NOMO-1 (cell line): ENCODE measurements around the gene BPHL.
"Not testable (repeated sequence)": the region's sequence is repeated elsewhere in the genome, so short reads cannot be mapped to it uniquely, and the experiment has no call there.

Source experiments
- DNase-seq, 2 experiments: peaks; one replicate each; lab custom pipeline; 2025; ENCODE audit not compliant: unreplicated experiment in 2 of 2; lab: John Stamatoyannopoulos, UW

BPHL gene

GRCh38 chr6:3176562-3177355 lies 58.2 kb downstream of the BPHL start:
- peak; percentile 20 to 47 for DNase-seq

GRCh38 chr6:3178666-3179065 lies 60.2 kb downstream of the BPHL start:
- not testable (repeated sequence) for DNase-seq

GRCh38 chr6:3179945-3180344 lies 61.4 kb downstream of the BPHL start:
- not testable (repeated sequence) for DNase-seq

GRCh38 chr6:3181105-3181504 lies 62.6 kb downstream of the BPHL start:
- no peak for DNase-seq

- DNase-seq: no peak
Measured at GRCh38 chr6:3183066-3183465, 64.6 kb downstream of the BPHL start.

- no peak for DNase-seq
Measured at GRCh38 chr6:3186974-3187382, 68.5 kb downstream of the BPHL start.

- no peak for DNase-seq
Measured at GRCh38 chr6:3188262-3188661, 69.8 kb downstream of the BPHL start.

- DNase-seq: not testable (repeated sequence)
Measured at GRCh38 chr6:3189192-3189591, 70.7 kb downstream of the BPHL start.

- DNase-seq: no peak
Measured at GRCh38 chr6:3190056-3190455, 71.5 kb downstream of the BPHL start.

- no peak for DNase-seq
Measured at GRCh38 chr6:3190779-3191178, 72.3 kb downstream of the BPHL start.

- DNase-seq: no peak
Measured at GRCh38 chr6:3193102-3193849, 74.8 kb downstream of the BPHL start.

GRCh38 chr6:3194535-3195419 lies 76.3 kb downstream of the BPHL start:
- no peak for DNase-seq

GRCh38 chr6:3195420-3195694 lies 76.8 kb downstream of the BPHL start:
- no peak for DNase-seq

GRCh38 chr6:3195695-3196497 lies 77.4 kb downstream of the BPHL start:
- no peak for DNase-seq

- no peak for DNase-seq
Measured at GRCh38 chr6:3196770-3197169, 78.3 kb downstream of the BPHL start.

GRCh38 chr6:3197734-3198133 lies 79.2 kb downstream of the BPHL start:
- DNase-seq: not testable (repeated sequence)

- no peak for DNase-seq
Measured at GRCh38 chr6:3199382-3199781, 80.9 kb downstream of the BPHL start.

GRCh38 chr6:3200682-3201081 lies 82.2 kb downstream of the BPHL start:
- no peak for DNase-seq

GRCh38 chr6:3201388-3201787 lies 82.9 kb downstream of the BPHL start:
- no peak for DNase-seq
